GM20431 (cell line): ENCODE measurements around the gene PTPRO.

ENCODE experiments used
- in situ Hi-C: fragments of 300-500 bp; cut with MseI, MboI; formaldehyde crosslinking; loops from one replicate; pipeline ENCODE4 v1.15.0; 2020; ENCODE audit warnings: low sequenced_read_pairs; ENCODE audit not compliant: unreplicated experiment

Gene PTPRO

GRCh38 chr12:15435597-15435996, 113.3 kb downstream of the PTPRO start:
- in situ Hi-C loops, result no loop called here

- in situ Hi-C loops, result no loop called here
Observed at GRCh38 chr12:15439459-15439858, 117.2 kb downstream of the PTPRO start.

- in situ Hi-C loops, result no loop called here
Observed at GRCh38 chr12:15443050-15443449, 120.7 kb downstream of the PTPRO start.

GRCh38 chr12:15443611-15444010, 121.3 kb downstream of the PTPRO start:
- in situ Hi-C loops, result no loop called here

GRCh38 chr12:15444523-15444922, 122.2 kb downstream of the PTPRO start:
- in situ Hi-C loops, result no loop called here

GRCh38 chr12:15446807-15447206, 124.5 kb downstream of the PTPRO start:
- in situ Hi-C loops, result no loop called here

GRCh38 chr12:15453613-15454012, 131.3 kb downstream of the PTPRO start:
- in situ Hi-C loops, result no loop called here

- in situ Hi-C loops, result no loop called here
Observed at GRCh38 chr12:15458008-15458407, 135.7 kb downstream of the PTPRO start.

- in situ Hi-C loops, result no loop called here
Observed at GRCh38 chr12:15468911-15469310, 146.6 kb downstream of the PTPRO start.

GRCh38 chr12:15469356-15469755, 147.0 kb downstream of the PTPRO start:
- in situ Hi-C loops, result no loop called here

GRCh38 chr12:15472036-15472435, 149.7 kb downstream of the PTPRO start:
- in situ Hi-C loops, result no loop called here

- in situ Hi-C loops, result no loop called here
Observed at GRCh38 chr12:15474766-15475165, 152.5 kb downstream of the PTPRO start.

GRCh38 chr12:15477761-15478160, 155.5 kb downstream of the PTPRO start:
- in situ Hi-C loops, result no loop called here

GRCh38 chr12:15481846-15482245, 159.5 kb downstream of the PTPRO start:
- in situ Hi-C loops, result no loop called here

GRCh38 chr12:15485466-15485865, 163.2 kb downstream of the PTPRO start:
- in situ Hi-C loops, result no loop called here

- in situ Hi-C loops, result no loop called here
Observed at GRCh38 chr12:15486859-15487258, 164.6 kb downstream of the PTPRO start.

- in situ Hi-C loops, result no loop called here
Observed at GRCh38 chr12:15488481-15488880, 166.2 kb downstream of the PTPRO start.

- in situ Hi-C loops, result no loop called here
Observed at GRCh38 chr12:15494329-15495046, 172.2 kb downstream of the PTPRO start.

GRCh38 chr12:15495746-15496145, 173.4 kb downstream of the PTPRO start:
- in situ Hi-C loops, result no loop called here

- in situ Hi-C loops, result no loop called here
Observed at GRCh38 chr12:15496738-15497137, 174.4 kb downstream of the PTPRO start.

- in situ Hi-C loops, result no loop called here
Observed at GRCh38 chr12:15497671-15498292, 175.5 kb downstream of the PTPRO start.

- in situ Hi-C loops, result loop anchor here (25.0 kb wide), 1 partner anchor 215 kb away; no protein-coding TSS in a partner anchor
Observed at GRCh38 chr12:15502211-15502610, 179.9 kb downstream of the PTPRO start.
